Cardiac muscle cell (in vitro differentiated cells and primary cell): Measurements from ENCODE around the gene ARHGEF16. TPM values are rescaled to one million over a fixed set of nuclear protein-coding genes. Genes with fewer than 3 reads are reported as not detected.

ENCODE experiments used
- DNase-seq, 2 donors: peaks; one replicate each; pipeline versions ENCODE4 v3.0.0 to v3.0.0-alpha.2; 2010 to 2017; ENCODE audit warnings: low read depth in 1 of 2, low spot score in 1 of 2
- H3K27ac ChIP-seq: fragments of 200-600 bp; sonication (generic); 2 replicates; pipeline ENCODE4 v1.5.1; 2016
- H3K27me3 ChIP-seq: fragments of 200-600 bp; sonication (generic); 2 replicates; pipeline ENCODE4 v1.6.0; 2016; ENCODE audit warnings: control low read depth
- H3K36me3 ChIP-seq: fragments of 200-600 bp; sonication (generic); 2 replicates; pipeline ENCODE4 v1.5.1; 2016; ENCODE audit warnings: control low read depth
- H3K4me1 ChIP-seq: fragments of 200-600 bp; sonication (generic); 2 replicates; pipeline ENCODE4 v1.8.1; 2017; ENCODE audit warnings: low read depth, mild to moderate bottlenecking, mixed run types
- H3K4me3 ChIP-seq: fragments of 200-600 bp; sonication (generic); 2 replicates; pipeline ENCODE4 v1.5.1; 2016; ENCODE audit warnings: mild to moderate bottlenecking
- H3K9me3 ChIP-seq: fragments of 200-600 bp; sonication (generic); 2 replicates; pipeline ENCODE4 v1.5.1; 2017; ENCODE audit warnings: low read depth, mild to moderate bottlenecking, control low read depth
- CTCF ChIP-seq: IDR thresholded peaks from 2 replicates; pipeline ENCODE4 v1.5.1; 2012; ENCODE audit warnings: low read depth, mild to moderate bottlenecking, low read length
- polyA plus RNA-seq: library from polyadenylated mRNA; unstranded; fragments of >200 nt; fragmentation: Nextera tagmentation; extraction: Ambion mirVana; gene quantifications from 2 replicates; pipeline ENCODE4 v1.2.1, GENCODE V29; 2016
- total RNA-seq: library from RNA; depleted of rRNA; stranded (reverse); fragments of >200 nt; gene quantifications from 2 replicates; pipeline ENCODE4 v1.2.3, GENCODE V29; 2016

The ARHGEF16 gene
- total and polyA plus RNA-seq, 2 experiments from 2014 or later = 6.0 to 11.8 TPM

GRCh38 chr1:3494321-3495308 is 40.1 kb downstream of the ARHGEF16 start:
- H3K36me3 ChIP-seq = no peaks in the 10 kb centered on the region
- H3K27me3 ChIP-seq = no peaks in the 10 kb centered on the region
- H3K4me3 ChIP-seq = no peak overlapping the region
- no peaks in the 10 kb centered on the region for H3K9me3 ChIP-seq
- DNase-seq = no peak
- H3K4me1 ChIP-seq = no peaks in the 10 kb centered on the region
- H3K27ac ChIP-seq = no peak overlapping the region
- no peak for TF ChIP-seq CTCF

- no peak for DNase-seq
- no peaks in the 10 kb centered on the region for H3K9me3 ChIP-seq
- no peak overlapping the region for H3K4me3 ChIP-seq
- no peaks in the 10 kb centered on the region for H3K4me1 ChIP-seq
- TF ChIP-seq CTCF = no peak
- H3K36me3 ChIP-seq = no peaks in the 10 kb centered on the region
- H3K27ac ChIP-seq = no peak overlapping the region
- H3K27me3 ChIP-seq = no peaks in the 10 kb centered on the region
These were observed 41.6 kb downstream of the ARHGEF16 start for GRCh38 chr1:3495776-3496745.

GRCh38 chr1:3496916-3497315 is 42.5 kb downstream of the ARHGEF16 start:
- no peak overlapping the region for H3K4me3 ChIP-seq
- no peaks in the 10 kb centered on the region for H3K4me1 ChIP-seq
- TF ChIP-seq CTCF = no peak
- DNase-seq = no peak
- no peaks in the 10 kb centered on the region for H3K27me3 ChIP-seq
- no peaks in the 10 kb centered on the region for H3K36me3 ChIP-seq
- no peak overlapping the region for H3K27ac ChIP-seq
- no peaks in the 10 kb centered on the region for H3K9me3 ChIP-seq

- H3K36me3 ChIP-seq = no peaks in the 10 kb centered on the region
- H3K9me3 ChIP-seq = no peaks in the 10 kb centered on the region
- no peak for TF ChIP-seq CTCF
- H3K4me3 ChIP-seq = no peak overlapping the region
- H3K27ac ChIP-seq = no peak overlapping the region
- no peaks in the 10 kb centered on the region for H3K4me1 ChIP-seq
- no peak for DNase-seq
- no peaks in the 10 kb centered on the region for H3K27me3 ChIP-seq
These were observed 43.1 kb downstream of the ARHGEF16 start for GRCh38 chr1:3497521-3497920.

GRCh38 chr1:3498246-3498930 is 43.9 kb downstream of the ARHGEF16 start:
- Histone ChIP-seq H3K9me3 (no peaks in the 10 kb centered on the region), H3K36me3 (no peaks in the 10 kb centered on the region), H3K27me3 (no peaks in the 10 kb centered on the region), H3K27ac (no peak overlapping the region), H3K4me1 (no peaks in the 10 kb centered on the region), H3K4me3 (no peak overlapping the region)
- no peak for DNase-seq
- TF ChIP-seq CTCF = no peak
